IPS-18a (cell line): ENCODE measurements around the gene TRAT1.
"Not testable (repeated sequence)": the region's sequence is repeated elsewhere in the genome, so short reads cannot be mapped to it uniquely, and the experiment has no call there.

ENCODE experiments used
- H3K27ac ChIP-seq: one replicate; pipeline ENCODE4 v1.5.1; 2013; ENCODE audit warnings: low read length
- H3K27me3 ChIP-seq: one replicate; pipeline ENCODE4 v1.6.1; 2013; ENCODE audit warnings: mild to moderate bottlenecking, low read length; ENCODE audit not compliant: control insufficient read depth, insufficient read depth
- H3K36me3 ChIP-seq: one replicate; pipeline ENCODE4 v1.6.1; 2013; ENCODE audit warnings: low read depth, low read length; ENCODE audit not compliant: control insufficient read depth
- H3K4me1 ChIP-seq: one replicate; pipeline ENCODE4 v1.6.1; 2013; ENCODE audit warnings: low read depth, low read length; ENCODE audit not compliant: control insufficient read depth
- H3K4me3 ChIP-seq: one replicate; pipeline ENCODE4 v1.5.1; 2013; ENCODE audit warnings: low read length
- H3K9ac ChIP-seq: one replicate; pipeline ENCODE4 v1.6.1; 2013; ENCODE audit warnings: mild to moderate bottlenecking, low read length, moderate library complexity
- H3K9me3 ChIP-seq: one replicate; pipeline ENCODE4 v1.6.1; 2013; ENCODE audit warnings: low read depth, low read length; ENCODE audit not compliant: control insufficient read depth

The TRAT1 gene, protein sequence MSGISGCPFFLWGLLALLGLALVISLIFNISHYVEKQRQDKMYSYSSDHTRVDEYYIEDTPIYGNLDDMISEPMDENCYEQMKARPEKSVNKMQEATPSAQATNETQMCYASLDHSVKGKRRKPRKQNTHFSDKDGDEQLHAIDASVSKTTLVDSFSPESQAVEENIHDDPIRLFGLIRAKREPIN

DNA sequence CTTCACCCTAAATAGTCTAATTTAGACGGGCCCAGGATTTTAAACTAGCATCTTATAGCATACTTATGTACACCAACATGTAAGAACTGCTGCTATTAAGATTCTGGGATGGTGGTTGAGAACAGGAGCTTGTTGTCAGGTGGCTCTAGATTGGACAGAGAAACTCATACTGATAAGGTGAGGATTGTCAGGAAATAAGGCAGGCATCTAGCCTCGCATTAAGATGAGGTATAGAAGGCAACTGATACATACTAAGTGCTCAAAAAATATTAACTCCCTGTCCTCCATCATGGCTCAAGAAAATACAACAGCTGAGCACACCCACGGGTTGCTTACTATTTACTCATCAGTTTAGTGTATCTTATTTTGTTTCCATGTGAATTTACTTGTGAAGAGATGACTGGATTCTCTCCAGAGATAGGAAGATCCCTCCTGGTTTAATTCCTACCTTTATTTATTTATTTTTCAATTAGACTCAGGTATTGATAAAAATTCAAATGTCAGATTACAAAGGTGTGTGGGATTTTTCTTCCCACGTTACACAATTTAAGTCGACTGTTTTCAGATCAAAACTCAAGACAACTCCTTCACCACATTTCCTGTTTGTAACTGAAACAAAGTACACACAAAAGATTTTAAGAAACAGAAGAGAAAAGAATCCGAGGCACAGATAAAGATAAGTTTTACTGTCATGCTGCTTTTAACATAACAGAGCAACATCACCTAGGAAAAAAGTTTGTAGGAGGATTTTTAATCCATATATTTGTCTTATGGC, at the start of gene TRAT1:
Gene TRAT1, plus strand, starts transcription at position 664 of the 775 bp plus-strand sequence. CDS start 142 bp downstream, outside the sequence.
- Histone ChIP-seq H3K4me1 (no peaks in the 10 kb centered on the region), H3K4me3 (no peak within 1 kb of the TSS), H3K27me3 (no peaks in the 10 kb centered on the region), H3K9ac (no peak within 1 kb of the TSS), H3K9me3 (no peaks in the 10 kb centered on the region), H3K27ac (no peak within 1 kb of the TSS), H3K36me3 (no peaks in the 10 kb centered on the region)

DNA sequence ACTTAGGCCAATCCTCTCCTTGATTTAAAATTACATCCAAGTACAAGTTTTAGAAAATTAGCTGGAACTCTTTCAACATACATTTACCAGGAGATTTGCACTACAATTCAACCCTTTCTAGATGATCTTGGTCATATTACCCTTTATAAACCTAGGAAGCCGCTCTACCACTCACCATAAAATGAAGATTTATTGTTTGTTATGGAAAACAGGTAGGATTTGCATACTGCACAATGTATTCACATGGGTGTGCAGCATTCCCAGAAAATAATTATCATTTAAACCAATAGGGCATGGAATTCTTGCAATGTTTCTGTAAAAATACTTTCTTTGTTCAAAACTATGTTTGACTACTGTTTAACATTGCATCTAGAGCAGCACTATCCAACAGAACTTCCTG, 46.9 kb upstream of the TRAT1 start:
- H3K36me3 ChIP-seq = no peaks in the 10 kb centered on the region

DNA sequence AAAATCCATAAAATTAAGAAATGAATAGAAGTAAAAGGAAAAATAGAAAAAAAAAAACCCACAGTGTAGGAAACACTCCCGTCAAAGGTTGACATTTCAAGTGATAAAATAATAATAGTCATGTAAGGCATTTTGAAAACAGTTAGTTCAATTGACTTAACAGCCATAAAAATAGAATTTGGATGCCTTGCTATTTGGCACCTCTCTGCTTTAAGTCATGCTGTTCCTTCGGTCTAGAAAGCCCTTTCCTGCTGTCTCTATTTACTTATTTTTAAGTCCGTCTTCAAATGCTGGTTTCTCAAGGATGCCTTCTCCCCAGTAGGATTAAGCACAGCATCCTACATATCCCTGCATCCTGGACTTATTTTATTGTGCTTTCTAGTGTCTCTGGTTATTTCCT, 43.1 kb upstream of the TRAT1 start:
- Histone ChIP-seq H3K9me3 (no peaks in the 10 kb centered on the region), H3K27me3 (no peaks in the 10 kb centered on the region), H3K4me1 (no peaks in the 10 kb centered on the region), H3K9ac (no peak overlapping the region), H3K4me3 (no peak overlapping the region), H3K27ac (no peak overlapping the region), H3K36me3 (no peaks in the 10 kb centered on the region)

More for the DNA sequence above, 46.9 kb upstream of the TRAT1 start:
- Histone ChIP-seq H3K4me3 (no peak overlapping the region), H3K27ac (no peak overlapping the region), H3K27me3 (no peaks in the 10 kb centered on the region), H3K9ac (no peak overlapping the region), H3K4me1 (no peaks in the 10 kb centered on the region), H3K9me3 (no peaks in the 10 kb centered on the region)

DNA sequence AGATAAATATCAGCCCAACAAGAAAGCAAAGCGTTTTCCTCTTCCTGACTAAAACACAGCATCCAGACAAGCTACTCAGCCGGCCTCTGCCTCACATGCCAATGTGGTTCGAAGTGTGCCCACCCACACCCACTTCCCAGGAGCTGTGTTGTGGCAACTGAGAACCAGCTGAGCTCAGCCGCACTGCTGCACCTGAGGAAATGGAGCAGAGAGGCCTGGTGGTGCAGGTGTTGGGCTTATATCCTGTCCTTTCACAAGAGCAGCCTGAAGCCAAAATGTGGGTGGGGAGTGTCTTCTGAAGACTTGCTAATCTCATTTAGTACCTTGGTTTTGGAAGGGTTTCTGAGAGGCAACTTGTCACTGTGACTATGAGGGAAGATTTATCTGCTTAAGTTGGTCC, 42.4 kb upstream of the TRAT1 start:
- no peak overlapping the region for H3K4me3 ChIP-seq

DNA sequence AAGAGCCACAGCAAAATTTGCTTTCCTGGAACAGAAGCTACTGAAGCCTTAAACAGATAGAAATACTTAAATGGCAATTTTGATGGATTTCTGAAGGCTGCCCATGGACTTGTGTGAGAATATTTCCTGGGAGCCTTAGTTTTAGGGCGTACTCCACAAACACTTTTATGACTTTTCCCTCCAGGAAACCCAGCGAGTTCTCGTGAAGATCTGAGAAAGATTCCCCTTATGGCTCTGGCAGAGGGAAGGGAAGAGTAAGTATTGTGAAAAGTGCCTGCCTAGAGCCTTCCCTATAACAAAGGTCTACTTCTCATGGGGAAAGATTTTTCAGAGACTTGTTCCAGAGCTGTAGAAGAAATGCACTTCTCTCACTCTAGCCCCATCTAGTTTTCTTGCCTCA, 31.1 kb upstream of the TRAT1 start:
- no peak overlapping the region for H3K4me3 ChIP-seq
- no peaks in the 10 kb centered on the region for H3K9me3 ChIP-seq
- no peak overlapping the region for H3K27ac ChIP-seq
- H3K9ac ChIP-seq = no peak overlapping the region
- no peaks in the 10 kb centered on the region for H3K36me3 ChIP-seq
- no peaks in the 10 kb centered on the region for H3K4me1 ChIP-seq
- H3K27me3 ChIP-seq = no peaks in the 10 kb centered on the region

More for the DNA sequence above, 42.4 kb upstream of the TRAT1 start:
- Histone ChIP-seq H3K27me3 (no peaks in the 10 kb centered on the region), H3K9me3 (no peaks in the 10 kb centered on the region), H3K4me1 (no peaks in the 10 kb centered on the region), H3K9ac (no peak overlapping the region), H3K36me3 (no peaks in the 10 kb centered on the region), H3K27ac (no peak overlapping the region)

DNA sequence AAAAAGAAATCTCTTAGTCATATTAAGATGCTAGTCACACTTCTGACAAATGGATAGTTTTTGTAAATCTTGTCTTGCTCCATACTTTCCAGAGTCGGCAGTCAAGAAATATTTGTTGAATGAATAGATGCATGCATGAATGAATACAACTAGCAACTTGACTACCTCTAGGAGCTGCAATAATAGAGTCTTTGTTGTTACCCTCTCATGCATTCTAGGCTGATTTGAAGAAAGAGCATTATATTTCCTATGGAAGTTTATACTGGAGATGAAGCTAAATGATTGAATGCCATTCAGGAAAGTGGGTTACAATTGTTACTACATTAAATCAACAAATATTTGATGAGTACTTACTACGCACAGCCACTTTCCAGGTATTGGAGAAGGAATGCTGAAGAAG, 18.1 kb upstream of the TRAT1 start:
- H3K9me3 ChIP-seq = no peaks in the 10 kb centered on the region
- H3K27ac ChIP-seq = no peak overlapping the region
- no peaks in the 10 kb centered on the region for H3K27me3 ChIP-seq
- no peaks in the 10 kb centered on the region for H3K4me1 ChIP-seq
- H3K36me3 ChIP-seq = no peaks in the 10 kb centered on the region
- no peak overlapping the region for H3K9ac ChIP-seq
- no peak overlapping the region for H3K4me3 ChIP-seq

DNA sequence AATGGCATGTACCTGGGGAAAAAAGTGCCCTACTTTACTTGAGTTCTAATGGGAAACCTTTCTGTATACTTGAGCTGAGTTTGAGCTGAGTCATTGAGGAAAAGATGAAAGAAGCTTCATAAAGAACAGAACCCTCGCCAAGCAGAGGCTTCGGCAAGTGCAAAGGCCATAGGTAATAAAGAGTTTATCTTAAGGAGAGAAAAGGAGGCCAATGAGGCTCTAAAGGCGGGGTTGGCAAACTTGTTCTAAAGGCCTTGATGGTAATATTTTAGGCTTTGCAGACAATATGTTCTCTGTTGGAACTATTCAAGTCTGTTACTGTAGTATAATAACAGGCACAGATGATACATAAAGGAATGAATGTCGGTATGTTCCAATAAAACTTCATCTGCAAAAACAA, 17.6 kb upstream of the TRAT1 start:
- Histone ChIP-seq H3K27ac (no peak overlapping the region), H3K36me3 (no peaks in the 10 kb centered on the region), H3K9me3 (no peaks in the 10 kb centered on the region), H3K4me1 (no peaks in the 10 kb centered on the region), H3K9ac (no peak overlapping the region), H3K27me3 (no peaks in the 10 kb centered on the region), H3K4me3 (no peak overlapping the region)

GRCh38 chr3:108806316-108806715, 16.3 kb upstream of the TRAT1 start:
- H3K4me1 ChIP-seq = no peaks in the 10 kb centered on the region
- no peak overlapping the region for H3K4me3 ChIP-seq
- no peaks in the 10 kb centered on the region for H3K9me3 ChIP-seq

DNA sequence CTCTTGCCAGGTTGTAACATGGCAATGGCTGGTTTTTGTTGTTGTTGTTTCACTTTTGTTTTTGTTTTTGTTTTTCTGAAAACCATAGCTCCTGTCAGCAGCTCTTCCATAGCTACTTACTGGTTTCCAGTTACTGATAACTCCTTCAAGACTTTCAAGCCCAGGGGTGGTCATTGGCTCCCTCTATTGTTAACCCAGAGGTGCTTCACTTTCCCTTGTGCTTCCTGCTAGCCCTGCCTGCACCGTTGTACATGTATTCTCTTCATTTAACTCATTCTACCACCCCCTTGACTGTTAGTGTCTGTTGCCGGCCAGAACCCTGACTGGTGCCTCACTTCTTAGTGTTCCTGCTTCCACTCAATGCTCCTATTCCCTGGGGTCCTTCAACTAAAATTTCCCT, 4.2 kb upstream of the TRAT1 start:
- Histone ChIP-seq H3K27ac (no peak overlapping the region), H3K4me3 (no peak overlapping the region), H3K36me3 (no peaks in the 10 kb centered on the region), H3K27me3 (no peaks in the 10 kb centered on the region), H3K9me3 (no peaks in the 10 kb centered on the region), H3K4me1 (no peaks in the 10 kb centered on the region), H3K9ac (no peak overlapping the region)

More at GRCh38 chr3:108806316-108806715, 16.3 kb upstream of the TRAT1 start:
- H3K27ac ChIP-seq = no peak overlapping the region
- no peaks in the 10 kb centered on the region for H3K36me3 ChIP-seq
- no peaks in the 10 kb centered on the region for H3K27me3 ChIP-seq
- no peak overlapping the region for H3K9ac ChIP-seq

- Histone ChIP-seq H3K27ac (no peak overlapping the region), H3K4me1 (no peaks in the 10 kb centered on the region), H3K9ac (no peak overlapping the region), H3K4me3 (no peak overlapping the region), H3K36me3 (no peaks in the 10 kb centered on the region), H3K9me3 (no peaks in the 10 kb centered on the region), H3K27me3 (no peaks in the 10 kb centered on the region)
Measured at GRCh38 chr3:108820586-108820985, 2.0 kb upstream of the TRAT1 start.

DNA sequence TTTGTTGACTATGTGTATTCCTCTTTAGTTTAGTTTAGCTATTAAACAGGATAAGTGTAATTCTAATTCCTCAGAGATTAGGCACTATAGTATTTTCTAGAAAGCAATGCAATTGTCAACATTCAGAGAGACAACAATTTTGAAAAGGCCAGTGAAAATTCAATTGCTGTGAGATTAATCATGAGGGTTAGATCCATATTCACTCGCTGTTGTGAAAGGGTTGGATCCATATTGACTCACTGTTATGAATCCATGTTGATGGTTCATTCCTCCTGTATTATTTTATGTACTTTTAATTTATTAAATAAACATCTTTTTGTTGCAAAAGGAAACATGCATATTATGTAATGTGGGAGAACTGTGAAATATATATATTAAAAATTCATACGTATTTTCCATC, 641 bp downstream of the TRAT1 start:
- Histone ChIP-seq H3K4me1 (no peaks in the 10 kb centered on the region), H3K4me3 (no peak overlapping the region), H3K9me3 (no peaks in the 10 kb centered on the region), H3K27ac (no peak overlapping the region), H3K9ac (no peak overlapping the region), H3K36me3 (no peaks in the 10 kb centered on the region), H3K27me3 (no peaks in the 10 kb centered on the region)

GRCh38 chr3:108823803-108824202, 1.2 kb downstream of the TRAT1 start:
- H3K27ac ChIP-seq, H3K4me3 ChIP-seq, H3K9me3 ChIP-seq, H3K4me1 ChIP-seq, H3K36me3 ChIP-seq, H3K9ac ChIP-seq, H3K27me3 ChIP-seq: not testable (repeated sequence)
